ENCODE data around the gene CPNE6.

CPNE6 gene

DNA sequence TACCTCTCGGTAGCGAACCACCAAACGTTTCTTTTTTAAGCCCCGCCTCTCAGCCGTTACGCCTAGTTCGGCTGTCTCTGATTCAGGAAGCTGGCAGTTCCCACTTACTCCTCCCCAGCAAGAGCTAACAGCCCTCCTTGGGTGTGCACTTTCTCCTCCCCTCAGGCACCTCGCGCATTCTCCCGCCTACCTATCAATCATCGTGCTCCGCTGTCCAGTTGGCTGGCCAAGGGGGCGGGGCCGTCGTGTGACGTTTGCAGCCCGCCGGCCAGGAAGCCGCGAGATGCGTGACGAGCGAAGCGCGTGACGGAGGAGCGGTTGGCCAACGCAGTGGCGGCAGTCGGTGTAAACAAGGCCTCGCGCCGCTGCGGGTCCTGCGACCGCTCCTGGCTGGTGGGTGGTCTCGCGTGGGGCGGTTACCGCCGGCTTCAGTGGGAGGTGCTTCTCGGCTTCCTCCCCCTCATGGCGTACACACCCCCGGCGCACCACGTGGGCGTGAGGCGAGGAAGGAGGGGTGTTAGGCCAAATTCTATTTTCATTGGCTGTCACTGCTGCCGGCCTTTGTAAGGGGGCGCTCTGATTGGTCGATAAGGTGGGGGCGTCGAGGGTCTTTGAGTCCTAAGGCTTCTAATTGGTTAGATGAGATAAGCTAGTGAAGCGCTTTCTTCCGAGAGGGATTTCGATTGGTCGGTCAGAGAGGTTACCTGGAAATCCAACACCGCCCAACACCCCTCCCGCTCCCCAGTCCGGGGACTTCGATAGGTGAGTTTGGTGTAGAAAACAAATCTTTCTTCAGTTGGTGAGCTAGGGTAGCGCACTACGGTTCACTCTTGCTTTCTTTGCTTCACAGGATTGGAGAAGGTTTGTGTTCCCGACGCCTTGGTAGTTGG is 43.4 kb downstream of the CPNE6 start, which contains the start of the genes DCAF11 and NRL (continued):
- TF ChIP-seq, protein P1, sequence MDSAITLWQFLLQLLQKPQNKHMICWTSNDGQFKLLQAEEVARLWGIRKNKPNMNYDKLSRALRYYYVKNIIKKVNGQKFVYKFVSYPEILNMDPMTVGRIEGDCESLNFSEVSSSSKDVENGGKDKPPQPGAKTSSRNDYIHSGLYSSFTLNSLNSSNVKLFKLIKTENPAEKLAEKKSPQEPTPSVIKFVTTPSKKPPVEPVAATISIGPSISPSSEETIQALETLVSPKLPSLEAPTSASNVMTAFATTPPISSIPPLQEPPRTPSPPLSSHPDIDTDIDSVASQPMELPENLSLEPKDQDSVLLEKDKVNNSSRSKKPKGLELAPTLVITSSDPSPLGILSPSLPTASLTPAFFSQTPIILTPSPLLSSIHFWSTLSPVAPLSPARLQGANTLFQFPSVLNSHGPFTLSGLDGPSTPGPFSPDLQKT (IDR thresholded peaks at IDR 0.05; ENCODE audit: borderline replicate concordance, low read depth, low read length) = no peak
- TF ChIP-seq ZNF248 (tag by site-specific recombination; IDR thresholded peaks at IDR 0.05) = no peak
- TF ChIP-seq, protein P2, sequence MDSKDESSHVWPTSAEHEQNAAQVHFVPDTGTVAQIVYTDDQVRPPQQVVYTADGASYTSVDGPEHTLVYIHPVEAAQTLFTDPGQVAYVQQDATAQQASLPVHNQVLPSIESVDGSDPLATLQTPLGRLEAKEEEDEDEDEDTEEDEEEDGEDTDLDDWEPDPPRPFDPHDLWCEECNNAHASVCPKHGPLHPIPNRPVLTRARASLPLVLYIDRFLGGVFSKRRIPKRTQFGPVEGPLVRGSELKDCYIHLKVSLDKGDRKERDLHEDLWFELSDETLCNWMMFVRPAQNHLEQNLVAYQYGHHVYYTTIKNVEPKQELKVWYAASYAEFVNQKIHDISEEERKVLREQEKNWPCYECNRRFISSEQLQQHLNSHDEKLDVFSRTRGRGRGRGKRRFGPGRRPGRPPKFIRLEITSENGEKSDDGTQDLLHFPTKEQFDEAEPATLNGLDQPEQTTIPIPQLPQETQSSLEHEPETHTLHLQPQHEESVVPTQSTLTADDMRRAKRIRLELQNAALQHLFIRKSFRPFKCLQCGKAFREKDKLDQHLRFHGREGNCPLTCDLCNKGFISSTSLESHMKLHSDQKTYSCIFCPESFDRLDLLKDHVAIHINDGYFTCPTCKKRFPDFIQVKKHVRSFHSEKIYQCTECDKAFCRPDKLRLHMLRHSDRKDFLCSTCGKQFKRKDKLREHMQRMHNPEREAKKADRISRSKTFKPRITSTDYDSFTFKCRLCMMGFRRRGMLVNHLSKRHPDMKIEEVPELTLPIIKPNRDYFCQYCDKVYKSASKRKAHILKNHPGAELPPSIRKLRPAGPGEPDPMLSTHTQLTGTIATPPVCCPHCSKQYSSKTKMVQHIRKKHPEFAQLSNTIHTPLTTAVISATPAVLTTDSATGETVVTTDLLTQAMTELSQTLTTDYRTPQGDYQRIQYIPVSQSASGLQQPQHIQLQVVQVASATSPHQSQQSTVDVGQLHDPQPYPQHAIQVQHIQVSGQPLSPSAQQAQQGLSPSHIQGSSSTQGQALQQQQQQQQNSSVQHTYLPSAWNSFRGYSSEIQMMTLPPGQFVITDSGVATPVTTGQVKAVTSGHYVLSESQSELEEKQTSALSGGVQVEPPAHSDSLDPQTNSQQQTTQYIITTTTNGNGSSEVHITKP (tag by site-specific recombination; IDR thresholded peaks at IDR 0.05) = peak; percentile 92

DNA sequence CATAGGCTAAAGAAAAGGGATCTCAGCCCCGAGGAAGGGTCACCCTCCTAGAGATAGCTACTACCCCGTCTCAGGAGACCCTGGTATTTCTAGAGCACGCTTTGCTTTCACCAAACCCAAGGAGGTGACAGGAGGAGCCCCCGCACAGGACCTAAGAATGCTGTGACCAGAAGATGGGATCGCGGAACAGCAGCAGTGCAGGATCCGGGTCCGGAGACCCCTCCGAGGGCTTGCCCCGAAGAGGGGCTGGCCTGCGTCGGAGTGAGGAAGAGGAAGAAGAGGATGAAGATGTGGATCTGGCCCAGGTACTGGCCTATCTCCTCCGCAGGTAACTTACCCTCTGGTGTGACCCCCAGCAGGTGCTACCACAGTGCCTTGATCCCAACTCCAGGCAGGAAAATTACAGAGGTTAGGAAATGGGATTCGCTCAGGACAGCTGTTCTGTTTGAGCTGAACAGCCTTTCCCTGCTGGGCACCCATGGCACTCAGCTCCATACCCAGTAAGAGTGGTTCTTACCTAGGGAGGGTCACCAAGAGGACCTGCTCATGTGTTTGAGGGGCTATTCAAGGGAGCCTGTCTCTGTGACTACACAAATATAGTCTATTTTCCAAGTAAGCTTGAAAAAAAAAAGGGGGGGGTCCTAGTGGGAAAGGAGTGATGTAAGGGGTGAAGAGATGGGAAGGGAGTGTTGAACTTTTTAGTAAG is 44.2 kb downstream of the CPNE6 start:
- peak overlapping the region; percentile 2; the same call in 1 of the 2 replicates for H3K27ac ChIP-seq (ENCODE audit: extremely low read depth, low read depth, low read length)
- no peak for TF ChIP-seq ZNF239 (tag by site-specific recombination; IDR thresholded peaks at IDR 0.05)
- no peak for TF ChIP-seq GLI2 (tag by site-specific recombination; IDR thresholded peaks at IDR 0.05; ENCODE audit: borderline replicate concordance, low read depth)
- no peak for TF ChIP-seq ZFHX2 (tag by site-specific recombination; conservative IDR thresholded peaks at IDR 0.05)
- TF ChIP-seq ZNF623 (tag by site-specific recombination; IDR thresholded peaks at IDR 0.05) = peak; percentile 48
- TF ChIP-seq, protein P3, sequence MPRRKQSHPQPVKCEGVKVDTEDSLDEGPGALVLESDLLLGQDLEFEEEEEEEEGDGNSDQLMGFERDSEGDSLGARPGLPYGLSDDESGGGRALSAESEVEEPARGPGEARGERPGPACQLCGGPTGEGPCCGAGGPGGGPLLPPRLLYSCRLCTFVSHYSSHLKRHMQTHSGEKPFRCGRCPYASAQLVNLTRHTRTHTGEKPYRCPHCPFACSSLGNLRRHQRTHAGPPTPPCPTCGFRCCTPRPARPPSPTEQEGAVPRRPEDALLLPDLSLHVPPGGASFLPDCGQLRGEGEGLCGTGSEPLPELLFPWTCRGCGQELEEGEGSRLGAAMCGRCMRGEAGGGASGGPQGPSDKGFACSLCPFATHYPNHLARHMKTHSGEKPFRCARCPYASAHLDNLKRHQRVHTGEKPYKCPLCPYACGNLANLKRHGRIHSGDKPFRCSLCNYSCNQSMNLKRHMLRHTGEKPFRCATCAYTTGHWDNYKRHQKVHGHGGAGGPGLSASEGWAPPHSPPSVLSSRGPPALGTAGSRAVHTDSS (tag by site-specific recombination; IDR thresholded peaks at IDR 0.05) = peak; percentile 76
- TF ChIP-seq, protein P4, sequence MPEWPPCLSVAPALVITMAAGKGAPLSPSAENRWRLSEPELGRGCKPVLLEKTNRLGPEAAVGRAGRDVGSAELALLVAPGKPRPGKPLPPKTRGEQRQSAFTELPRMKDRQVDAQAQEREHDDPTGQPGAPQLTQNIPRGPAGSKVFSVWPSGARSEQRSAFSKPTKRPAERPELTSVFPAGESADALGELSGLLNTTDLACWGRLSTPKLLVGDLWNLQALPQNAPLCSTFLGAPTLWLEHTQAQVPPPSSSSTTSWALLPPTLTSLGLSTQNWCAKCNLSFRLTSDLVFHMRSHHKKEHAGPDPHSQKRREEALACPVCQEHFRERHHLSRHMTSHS (tag by site-specific recombination; IDR thresholded peaks at IDR 0.05) = no peak
- no peak for TF ChIP-seq MYNN (tag by site-specific recombination; IDR thresholded peaks at IDR 0.05; ENCODE audit: borderline replicate concordance)
- TF ChIP-seq, protein P5, sequence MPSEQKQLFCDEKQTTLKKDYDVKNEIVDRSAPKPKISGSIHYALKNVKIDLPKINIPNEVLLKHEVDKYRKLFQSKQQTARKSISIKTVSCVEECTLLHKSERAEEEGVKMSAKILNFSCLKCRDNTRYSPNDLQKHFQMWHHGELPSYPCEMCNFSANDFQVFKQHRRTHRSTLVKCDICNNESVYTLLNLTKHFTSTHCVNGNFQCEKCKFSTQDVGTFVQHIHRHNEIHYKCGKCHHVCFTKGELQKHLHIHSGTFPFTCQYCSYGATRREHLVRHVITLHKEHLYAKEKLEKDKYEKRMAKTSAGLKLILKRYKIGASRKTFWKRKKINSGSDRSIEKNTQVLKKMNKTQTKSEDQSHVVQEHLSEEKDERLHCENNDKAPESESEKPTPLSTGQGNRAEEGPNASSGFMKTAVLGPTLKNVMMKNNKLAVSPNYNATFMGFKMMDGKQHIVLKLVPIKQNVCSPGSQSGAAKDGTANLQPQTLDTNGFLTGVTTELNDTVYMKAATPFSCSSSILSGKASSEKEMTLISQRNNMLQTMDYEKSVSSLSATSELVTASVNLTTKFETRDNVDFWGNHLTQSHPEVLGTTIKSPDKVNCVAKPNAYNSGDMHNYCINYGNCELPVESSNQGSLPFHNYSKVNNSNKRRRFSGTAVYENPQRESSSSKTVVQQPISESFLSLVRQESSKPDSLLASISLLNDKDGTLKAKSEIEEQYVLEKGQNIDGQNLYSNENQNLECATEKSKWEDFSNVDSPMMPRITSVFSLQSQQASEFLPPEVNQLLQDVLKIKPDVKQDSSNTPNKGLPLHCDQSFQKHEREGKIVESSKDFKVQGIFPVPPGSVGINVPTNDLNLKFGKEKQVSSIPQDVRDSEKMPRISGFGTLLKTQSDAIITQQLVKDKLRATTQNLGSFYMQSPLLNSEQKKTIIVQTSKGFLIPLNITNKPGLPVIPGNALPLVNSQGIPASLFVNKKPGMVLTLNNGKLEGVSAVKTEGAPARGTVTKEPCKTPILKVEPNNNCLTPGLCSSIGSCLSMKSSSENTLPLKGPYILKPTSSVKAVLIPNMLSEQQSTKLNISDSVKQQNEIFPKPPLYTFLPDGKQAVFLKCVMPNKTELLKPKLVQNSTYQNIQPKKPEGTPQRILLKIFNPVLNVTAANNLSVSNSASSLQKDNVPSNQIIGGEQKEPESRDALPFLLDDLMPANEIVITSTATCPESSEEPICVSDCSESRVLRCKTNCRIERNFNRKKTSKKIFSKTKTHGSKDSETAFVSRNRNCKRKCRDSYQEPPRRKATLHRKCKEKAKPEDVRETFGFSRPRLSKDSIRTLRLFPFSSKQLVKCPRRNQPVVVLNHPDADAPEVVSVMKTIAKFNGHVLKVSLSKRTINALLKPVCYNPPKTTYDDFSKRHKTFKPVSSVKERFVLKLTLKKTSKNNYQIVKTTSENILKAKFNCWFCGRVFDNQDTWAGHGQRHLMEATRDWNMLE (tag by site-specific recombination; conservative IDR thresholded peaks at IDR 0.05; ENCODE audit: low read depth) = no peak
- TF ChIP-seq ZNF610 (tag by site-specific recombination; IDR thresholded peaks at IDR 0.05; ENCODE audit: borderline replicate concordance) = no peak
- no peak for TF ChIP-seq ZNF223 (tag by site-specific recombination; IDR thresholded peaks at IDR 0.05)
- TF ChIP-seq ZNF600 (tag by site-specific recombination; IDR thresholded peaks at IDR 0.05) = 0 out of 2 replicates have a peak, but pooled peaks have one; percentile 41
- H3K4me1 ChIP-seq (ENCODE audit: control insufficient read depth, insufficient read depth, low read length) = no peaks in the 10 kb centered on the region

More for the DNA sequence above, 44.2 kb downstream of the CPNE6 start:
- ChIA-PET CTCF (interaction anchor here (0.7 to 2.4 kb wide), 4 partner anchors 19 to 71 kb away, joined by 3 to 13 read pairs (median 6); partner anchors contain the start of genes IRF9 and PSME1), POLR2A (interaction anchor here (0.5 to 8.3 kb wide), 24 partner anchors 9 to 192 kb away, joined by 3 to 163 read pairs (median 6); partner anchors contain the start of genes CHMP4A, CIDEB, EMC9 and IPO4)
- Histone ChIP-seq H3K4me3 (ENCODE audit: low read depth, low read length) (peak overlapping the region; percentile 73), H3K9me3 (ENCODE audit: control insufficient read depth, insufficient read depth, low read depth, low read length) (no peaks in the 10 kb centered on the region), H3K36me3 (ENCODE audit: control insufficient read depth in 2 of 2, insufficient read depth in 1 of 2, low read length in 2 of 2) (peaks cover 10 to 38% of the 10 kb centered on the region in 2 experiments; a peak in 2 of 3 replicates)

Measured in HEK293 (cell line).